K562 (cell line): ENCODE data around the gene TPBGL. TPM values are rescaled to one million over a fixed set of nuclear protein-coding genes. Genes with fewer than 3 reads are reported as not detected.

Experiments used
- ATAC-seq: fragments of 200-7000 bp; cut with Tn5 transposase; 3 replicates; pipeline ENCODE4 v1.9.1; 2020; ENCODE audit warnings: moderate library complexity
- BruUV-seq: library from RNA; stranded (reverse); fragments of 400-500 nt; replicated peaks from 2 replicates; lab custom pipeline; 2021; lab: Mats Ljungman, UMichigan
- CTCF ChIA-PET: fragments of 300-600 bp; formaldehyde crosslinking; extraction: SDS; loops from one replicate; lab custom pipeline; 2021; ENCODE audit warnings: low intra/inter-chr PET ratio; lab: Yijun Ruan, JAX
- POLR2A ChIA-PET: fragments of 300-600, 350-650 bp; sonication (Branson Sonifier 250); formaldehyde crosslinking; extraction: SDS; loops from one replicate; lab custom pipeline; 2021; ENCODE audit warnings: antibody characterized with exemption, inconsistent platforms; lab: Yijun Ruan, JAX
- DNase-seq, 4 experiments: peaks; one replicate each; pipeline versions ENCODE4 v3.0.0 to v3.0.0-alpha.2; 2011 to 2018; ENCODE audit warnings: low spot score in 3 of 4, mixed read lengths in 3 of 4; ENCODE audit errors: extremely low read depth in 1 of 4
- FAIRE-seq: peaks from 2 replicates; lab custom pipeline; 2011; peaks lifted over from hg19 to GRCh38; lab: Jason Lieb, UNC
- H2AFZ ChIP-seq: 2 replicates; pipeline ENCODE4 v1.6.0; 2011; ENCODE audit warnings: low read depth, low read length, control low read depth, inconsistent platforms
- H3K27ac ChIP-seq: fragments of 200-600 bp; 3 replicates; pipeline ENCODE4 v1.8.0; 2011; ENCODE audit warnings: low read depth, mild to moderate bottlenecking, control low read depth, inconsistent platforms, low read length, moderate library complexity, mixed read lengths; ENCODE audit errors: extremely low read depth
- H3K27me3 ChIP-seq, 2 experiments: fragments of 300-600 bp in 1 of 2; 2 replicates in 1 of 2; 3 replicates in 1 of 2; pipeline versions ENCODE4 v1.6.0 to v1.8.0; 2011; ENCODE audit warnings: inconsistent platforms in 2 of 2, low read length in 2 of 2, mild to moderate bottlenecking in 1 of 2, mixed read lengths in 1 of 2, moderate library complexity in 1 of 2; ENCODE audit not compliant: control insufficient read depth in 2 of 2, insufficient read depth in 2 of 2
- H3K36me3 ChIP-seq: fragments of 300-600 bp; 3 replicates; pipeline ENCODE4 v1.8.0; 2011; ENCODE audit warnings: mild to moderate bottlenecking, low read length, inconsistent platforms; ENCODE audit not compliant: control insufficient read depth, insufficient read depth
- H3K4me1 ChIP-seq, 2 experiments: fragments of 200-600 bp in 1 of 2; replicated peaks in 1 of 2; 2 replicates in 1 of 2; 3 replicates in 1 of 2; pipeline versions ENCODE4 v1.5.1 to v1.8.0; 2011; ENCODE audit warnings: inconsistent platforms in 2 of 2, low read length in 2 of 2, mild to moderate bottlenecking in 1 of 2, mixed read lengths in 1 of 2, moderate library complexity in 1 of 2; ENCODE audit not compliant: control insufficient read depth in 2 of 2, insufficient read depth in 2 of 2
- H3K4me2 ChIP-seq: 2 replicates; pipeline ENCODE4 v1.6.1; 2011; ENCODE audit warnings: low read length, control low read depth, inconsistent platforms, mixed read lengths; ENCODE audit not compliant: insufficient read depth
- H3K4me3 ChIP-seq: fragments of 200-600 bp; sonication (generic), shearing (Covaris generic); 2 replicates; pipeline ENCODE4 v1.5.1; 2016; ENCODE audit warnings: control low read depth, inconsistent platforms
- H3K79me2 ChIP-seq: fragments of 200-600 bp; 3 replicates; pipeline ENCODE4 v1.8.0; 2011; ENCODE audit warnings: low read length, inconsistent platforms; ENCODE audit not compliant: control insufficient read depth, insufficient read depth
- H3K9ac ChIP-seq, 2 experiments: 2 replicates each; pipeline versions ENCODE4 v1.6.0 to v1.6.1; 2011; ENCODE audit warnings: low read depth in 2 of 2, low read length in 2 of 2, control low read depth in 1 of 2, inconsistent platforms in 1 of 2, mild to moderate bottlenecking in 1 of 2, mixed read lengths in 1 of 2; ENCODE audit not compliant: insufficient read depth in 1 of 2
- H3K9me1 ChIP-seq: one replicate; pipeline ENCODE4 v1.6.0; 2011; ENCODE audit warnings: inconsistent platforms, mild to moderate bottlenecking, low read length, moderate library complexity; ENCODE audit not compliant: control insufficient read depth, insufficient read depth
- H3K9me3 ChIP-seq: replicated peaks from 2 replicates; pipeline ENCODE4 v1.5.1; 2011; ENCODE audit warnings: low read depth, low read length, inconsistent platforms; ENCODE audit not compliant: control insufficient read depth, insufficient read depth
- H4K20me1 ChIP-seq: replicated peaks from 2 replicates; pipeline ENCODE4 v1.6.1; 2011; ENCODE audit warnings: low read length, inconsistent platforms, mixed read lengths; ENCODE audit not compliant: control insufficient read depth, insufficient read depth
- HBP1 ChIP-seq: fragments of 450-650 bp; formaldehyde crosslinking; IDR thresholded peaks from 2 replicates; pipeline ENCODE4 v1.4.0; 2022; ENCODE audit warnings: missing genetic modification characterization
- RCOR1 ChIP-seq, 2 experiments: IDR thresholded peaks; 2 replicates each; pipeline ENCODE4 v1.6.1; 2012; ENCODE audit warnings: low read depth in 2 of 2, low read length in 2 of 2, borderline replicate concordance in 1 of 2, improper control_type of control experiment in 1 of 2
- ZNF143 ChIP-seq: sonication (generic); formaldehyde crosslinking; IDR thresholded peaks from 2 replicates; pipeline ENCODE4 v1.9.0; 2022; ENCODE audit warnings: mild to moderate bottlenecking, missing genetic modification reagents
- WGBS: fragments of 100-300 bp; shearing (Covaris generic); methylation state at CpG from one replicate; pipeline ENCODE4 v1.1.6; 2016; ENCODE audit warnings: low coverage, mixed read lengths; ENCODE audit not compliant: insufficient coverage; ENCODE audit errors: missing lambda C conversion rate; 5-methylcytosine and 5-hydroxymethylcytosine counted together
- in situ Hi-C: fragments of 300-500 bp; cut with MboI; formaldehyde crosslinking; loops from 4 replicates; pipeline ENCODE4 v1.15.0; 2018; ENCODE audit warnings: inconsistent platforms, mixed read lengths
- intact Hi-C: fragments of 100-400 bp; cut with micrococcal nuclease; formaldehyde crosslinking; loops from 2 replicates; pipeline ENCODE4 v1.14.2; 2022
- polyA plus RNA-seq, 8 experiments: library from polyadenylated mRNA; depleted of rRNA in 4 of 8; stranded (reverse) in 5 of 8; unstranded in 3 of 8; fragments of >200 nt; fragmentation: Nextera tagmentation in 2 of 8; fragmentation: Illumina TruSeq in 1 of 8; extraction: Ambion mirVana in 2 of 8; extraction: Trizol in 1 of 8; gene quantifications; 2 replicates each; pipeline versions ENCODE4 v1.2.1 to v1.2.3, GENCODE V29; 2011 to 2014; ENCODE audit warnings: inconsistent platforms in 1 of 8, missing spikeins in 1 of 8
- total RNA-seq, 7 experiments: library from RNA; depleted of rRNA in 6 of 7; stranded (reverse); fragments of >200 nt in 6 of 7; fragmentation: Illumina TruSeq in 2 of 7; extraction: Trizol in 2 of 7; gene quantifications; 2 replicates each; pipeline versions ENCODE4 v1.2.1 to v1.2.3, GENCODE V29; 2011 to 2021; ENCODE audit warnings: low replicate concordance in 1 of 7

TPBGL gene
- total and polyA plus RNA-seq, 9 of the 15 experiments (the other 6 are each of a cell fraction or from before 2014, with no cell fraction given), result 0.04 to 0.11 (median 0.06) TPM; not detected in 6

GRCh38 chr11:75205564-75206020 is 35.0 kb upstream of the TPBGL start:
- no peak overlapping the region for H3K4me2 ChIP-seq
- H3K9me3 ChIP-seq, result no peaks in the 10 kb centered on the region
- DNase-seq (peak in 1 of 4 experiments; percentile 8), FAIRE-seq (no peak), ATAC-seq (no peak)
- ChIA-PET CTCF (interaction anchor here (0.9 to 3.4 kb wide), 3 partner anchors 63 to 275 kb away, joined by 3 to 29 read pairs (median 22); no protein-coding TSS in a partner anchor), POLR2A (interaction anchor here (0.6 to 1.6 kb wide), 5 partner anchors 8 to 456 kb away, joined by 3 to 5 read pairs (median 4); no protein-coding TSS in a partner anchor)
- intact Hi-C loops (loop anchor here (1.0 to 5.0 kb wide), 4 partner anchors 42 to 276 kb away; no protein-coding TSS in a partner anchor), in situ Hi-C loops (loop anchor here (10.0 kb wide), 1 partner anchor 61 kb away; no protein-coding TSS in a partner anchor)
- no TSS peak for BruUV-seq
- no peak for TF ChIP-seq HBP1
- no peak for TF ChIP-seq ZNF143 (CRISPR knock-in tag)
- 0 out of 4 replicates have a peak, but pooled peaks of 1 of the 2 experiments have one; percentile 9 for TF ChIP-seq RCOR1 (IDR thresholded peaks at IDR 0.05; ENCODE audit: borderline replicate concordance in 1 of 2, low read depth in 2 of 2, low read length in 2 of 2)
- no peaks in the 10 kb centered on the region for H3K9me1 ChIP-seq
- H2AFZ ChIP-seq, result no peak overlapping the region
- H3K36me3 ChIP-seq, result no peaks in the 10 kb centered on the region
- no peak overlapping the region for H3K4me3 ChIP-seq
- peaks cover 15% of the 10 kb centered on the region; the same call in 1 of the 2 replicates for H4K20me1 ChIP-seq
- no peak overlapping the region for H3K9ac ChIP-seq
- WGBS, result 13% methylated on average over 5 of the region's 5 CpGs
- H3K27me3 ChIP-seq, result no peaks in the 10 kb centered on the region; a peak in 1 of 5 replicates
- H3K27ac ChIP-seq, result no peak overlapping the region
- H3K79me2 ChIP-seq, result no peaks in the 10 kb centered on the region
- peaks cover 6 to 10% of the 10 kb centered on the region in 2 experiments for H3K4me1 ChIP-seq
